Measurements from ENCODE around the gene YY1. TPM values are rescaled to one million over a fixed set of nuclear protein-coding genes. Genes with fewer than 3 reads are reported as not detected.

YY1 gene
- total RNA-seq, result 33.1 and 39.4 TPM in 2 replicates

DNA sequence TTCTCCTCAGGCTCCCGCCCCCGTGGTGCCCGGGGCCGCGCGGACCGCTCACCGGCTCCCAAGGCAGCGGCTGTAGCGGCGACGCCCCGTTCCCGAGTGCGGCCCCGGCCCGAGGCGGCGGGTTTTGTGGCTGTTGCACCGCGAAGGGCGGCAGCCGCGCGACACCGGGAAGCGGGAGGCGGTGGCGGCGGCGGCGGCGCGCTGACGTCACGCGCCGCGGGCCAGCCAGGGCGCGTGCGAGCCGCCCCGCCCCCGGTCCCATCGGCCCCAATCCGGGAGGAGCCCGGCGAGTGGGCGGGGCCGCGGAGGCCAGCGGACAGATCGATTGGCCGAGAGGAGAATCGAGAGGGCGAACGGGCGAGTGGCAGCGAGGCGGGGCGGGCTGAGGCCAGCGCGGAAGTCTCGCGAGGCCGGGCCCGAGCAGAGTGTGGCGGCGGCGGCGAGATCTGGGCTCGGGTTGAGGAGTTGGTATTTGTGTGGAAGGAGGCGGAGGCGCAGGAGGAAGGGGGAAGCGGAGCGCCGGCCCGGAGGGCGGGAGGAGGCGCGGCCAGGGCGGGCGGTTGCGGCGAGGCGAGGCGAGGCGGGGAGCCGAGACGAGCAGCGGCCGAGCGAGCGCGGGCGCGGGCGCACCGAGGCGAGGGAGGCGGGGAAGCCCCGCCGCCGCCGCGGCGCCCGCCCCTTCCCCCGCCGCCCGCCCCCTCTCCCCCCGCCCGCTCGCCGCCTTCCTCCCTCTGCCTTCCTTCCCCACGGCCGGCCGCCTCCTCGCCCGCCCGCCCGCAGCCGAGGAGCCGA, at the start of gene YY1:
TSS of gene YY1 (plus strand) at position 726 of the 792 bp plus-strand sequence. CDS start 101 bp downstream, outside the sequence.

GRCh38 chr14:100306101-100306997, 67.4 kb downstream of the YY1 start, which contains the start of gene SLC25A29:
Gene SLC25A29 (minus strand): TSS chr14:100306444. CDS start chr14:100306232, 212 bp downstream.

DNA sequence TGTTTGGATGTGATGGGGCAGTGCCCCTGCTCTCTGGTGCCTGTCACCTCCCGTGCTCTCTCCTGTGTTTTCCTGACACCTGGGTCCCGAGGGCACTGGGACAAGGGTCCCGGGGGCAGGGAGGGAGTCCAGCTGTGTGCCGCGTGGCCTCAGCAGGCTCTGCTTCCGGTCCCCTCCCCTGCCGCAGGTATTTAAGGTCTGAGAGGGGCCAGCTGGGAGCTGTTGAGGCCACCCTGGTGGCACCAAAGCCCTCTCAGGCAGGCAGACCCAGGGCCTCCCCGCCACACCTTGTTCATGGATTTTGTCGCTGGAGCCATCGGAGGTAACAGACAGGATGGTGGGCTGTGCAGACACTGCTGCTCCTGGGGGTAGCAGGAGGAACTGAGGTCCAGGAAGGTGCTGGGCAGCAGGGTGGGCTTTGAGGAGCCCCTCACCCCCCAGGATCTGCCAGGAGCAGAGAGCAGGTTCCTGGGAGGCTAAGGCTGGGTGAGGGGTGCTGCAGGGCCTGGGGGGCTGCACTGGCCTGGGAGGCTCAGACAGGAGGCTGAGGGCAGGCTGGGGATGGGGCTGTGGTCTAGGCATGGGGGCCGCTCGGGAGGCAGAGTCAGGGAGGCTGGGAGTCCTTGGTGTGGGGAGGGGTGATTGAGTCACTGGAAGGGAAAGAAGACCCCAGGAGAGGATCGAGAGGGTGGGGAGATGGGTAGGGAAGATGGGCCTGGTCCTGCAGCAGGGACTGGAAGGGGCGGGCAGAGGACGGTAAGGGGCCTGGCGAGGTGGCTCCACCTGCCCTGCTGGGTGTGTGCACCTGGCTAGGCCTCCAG, 84.4 kb downstream of the YY1 start, which contains the start of gene SLC25A47:
TSS of gene SLC25A47 (plus strand) at position 219 of the 821 bp plus-strand sequence. CDS start at position 295, 76 bp downstream.

Other genes with a start within 250 kb of the YY1 start
- 17.3 and 24.3 TPM in 2 replicates for gene EVL, start 173.7 kb upstream of the YY1 start, total RNA-seq
- gene DEGS2, start 79.5 kb upstream of the YY1 start, total RNA-seq, result 3.4 and 6.6 TPM in 2 replicates
- gene SLC25A29, start 67.3 kb downstream of the YY1 start, total RNA-seq, result 31.4 and 39.0 TPM in 2 replicates
- not detected in 2 replicates for gene SLC25A47, start 84.2 kb downstream of the YY1 start, total RNA-seq
- 4.2 and 7.0 TPM in 2 replicates for gene WDR25, start 137.3 kb downstream of the YY1 start, total RNA-seq